ENCODE measurements around the gene NDRG3. TPM values are rescaled to one million over a fixed set of nuclear protein-coding genes. Genes with fewer than 3 reads are reported as not detected.
"Not testable (repeated sequence)": the region's sequence is repeated elsewhere in the genome, so short reads cannot be mapped to it uniquely, and the experiment has no call there.

Gene NDRG3
- polyA plus RNA-seq, 1 donor from 2014 or later = 61.0 TPM

DNA sequence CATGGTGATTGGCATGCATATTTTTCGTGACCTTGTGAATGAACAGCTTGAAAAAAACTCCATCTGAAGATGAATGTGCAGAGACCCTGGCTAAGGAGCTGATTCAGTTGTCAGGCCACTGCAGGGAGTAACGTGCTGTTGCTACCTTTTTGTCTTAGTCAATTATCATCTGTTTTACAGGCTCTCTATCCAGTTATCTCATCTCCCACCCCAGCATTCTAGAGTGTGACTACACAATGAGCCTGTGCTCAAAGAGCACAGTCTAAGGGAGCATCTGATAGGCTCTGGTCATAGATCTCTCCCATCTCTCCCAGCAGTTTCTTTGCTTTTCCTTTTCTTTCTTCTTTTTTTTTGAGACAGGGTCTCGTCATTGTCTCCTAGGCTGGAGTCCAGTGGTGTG lies 45.5 kb downstream of the NDRG3 start:
- Histone ChIP-seq H3K9ac (ENCODE audit: low read length) (no peak overlapping the region), H3K27ac (ENCODE audit: low read length) (no peak overlapping the region), H4K20me1 (ENCODE audit: insufficient read depth) (no peaks in the 10 kb centered on the region), H3K4me2 (ENCODE audit: low read length) (no peak overlapping the region), H3K36me3 (ENCODE audit: insufficient read depth, low read length) (no peaks in the 10 kb centered on the region), H2AFZ (ENCODE audit: low read depth, low read length) (no peak overlapping the region), H3K4me3 (ENCODE audit: low read length) (no peak overlapping the region), H3K9me3 (ENCODE audit: low read length) (no peaks in the 10 kb centered on the region), H3F3A (ENCODE audit: insufficient read depth, low read length, poor library complexity, severe bottlenecking) (no peaks in the 10 kb centered on the region), H3K27me3 (ENCODE audit: insufficient read depth, low read depth, low read length) (no peaks in the 10 kb centered on the region), H3K79me2 (replicated peaks; ENCODE audit: insufficient read depth, low read length) (no peaks in the 10 kb centered on the region), H3K9me2 (ENCODE audit: insufficient read depth, low read length) (no peaks in the 10 kb centered on the region)
- TF ChIP-seq POLR2AphosphoS5 (IDR thresholded peaks at IDR 0.05) = no peak

DNA sequence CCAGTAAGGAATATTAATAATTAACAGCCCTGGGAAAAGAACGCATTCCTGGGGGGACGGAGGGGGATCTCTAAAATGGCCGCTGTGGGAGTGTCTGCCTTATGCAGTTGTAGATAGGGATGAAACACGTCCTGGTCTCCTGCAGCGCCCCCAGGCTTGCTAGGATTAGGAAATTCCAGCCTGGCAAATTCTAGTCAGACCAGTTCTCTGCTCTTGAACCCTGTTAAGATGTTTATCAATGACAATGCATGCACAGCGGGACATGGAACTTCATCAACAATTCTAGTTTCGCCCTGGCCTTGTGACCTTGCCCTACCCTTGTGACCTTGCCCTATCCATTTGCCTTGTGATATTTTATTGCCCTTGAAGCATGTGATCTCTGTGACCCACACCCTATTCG lies 50.4 kb downstream of the NDRG3 start:
- not testable (repeated sequence) for H3K36me3 ChIP-seq (ENCODE audit: insufficient read depth, low read length); H3K79me2 ChIP-seq (replicated peaks; ENCODE audit: insufficient read depth, low read length); H3K27ac ChIP-seq (ENCODE audit: low read length); H3K9me2 ChIP-seq (ENCODE audit: insufficient read depth, low read length); H3K9me3 ChIP-seq (ENCODE audit: low read length); H3F3A ChIP-seq (ENCODE audit: insufficient read depth, low read length, poor library complexity, severe bottlenecking); H2AFZ ChIP-seq (ENCODE audit: low read depth, low read length); H3K27me3 ChIP-seq (ENCODE audit: insufficient read depth, low read depth, low read length); H3K4me2 ChIP-seq (ENCODE audit: low read length); H3K9ac ChIP-seq (ENCODE audit: low read length); H4K20me1 ChIP-seq (ENCODE audit: insufficient read depth); H3K4me3 ChIP-seq (ENCODE audit: low read length)

DNA sequence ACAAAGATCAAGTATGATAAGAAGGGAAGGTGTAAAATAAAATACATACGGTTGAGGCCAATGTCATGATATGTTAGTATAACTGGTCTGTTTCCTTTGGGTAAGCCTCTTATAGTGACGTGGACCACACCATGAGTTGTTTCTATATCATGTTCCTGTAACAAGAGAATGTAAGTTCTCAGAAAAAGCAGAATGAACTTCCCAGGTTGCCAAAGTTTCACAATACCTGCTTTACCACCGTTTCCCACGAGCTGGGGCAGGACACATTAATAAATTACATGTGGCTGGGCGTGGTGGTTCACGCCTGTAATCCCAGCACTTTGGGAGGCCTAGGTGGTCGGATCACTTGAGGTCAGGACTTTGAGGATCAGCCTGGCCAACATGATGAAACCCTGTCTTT lies 57.3 kb downstream of the NDRG3 start:
- H3F3A ChIP-seq (ENCODE audit: insufficient read depth, low read length, poor library complexity, severe bottlenecking) = no peaks in the 10 kb centered on the region
- no peaks in the 10 kb centered on the region for H3K27me3 ChIP-seq (ENCODE audit: insufficient read depth, low read depth, low read length)
- H3K27ac ChIP-seq (ENCODE audit: low read length) = no peak overlapping the region
- H3K9me3 ChIP-seq (ENCODE audit: low read length) = no peaks in the 10 kb centered on the region
- H2AFZ ChIP-seq (ENCODE audit: low read depth, low read length) = no peak overlapping the region
- H3K36me3 ChIP-seq (ENCODE audit: insufficient read depth, low read length) = no peaks in the 10 kb centered on the region
- no peak overlapping the region for H3K4me2 ChIP-seq (ENCODE audit: low read length)
- H3K4me3 ChIP-seq (ENCODE audit: low read length) = no peak overlapping the region
- H3K9ac ChIP-seq (ENCODE audit: low read length) = no peak overlapping the region
- no peak for TF ChIP-seq MXI1 (conservative IDR thresholded peaks at IDR 0.05; ENCODE audit: poor library complexity, severe bottlenecking)
- H3K79me2 ChIP-seq (replicated peaks; ENCODE audit: insufficient read depth, low read length) = no peaks in the 10 kb centered on the region
- H4K20me1 ChIP-seq (ENCODE audit: insufficient read depth) = no peaks in the 10 kb centered on the region
- no peaks in the 10 kb centered on the region for H3K9me2 ChIP-seq (ENCODE audit: insufficient read depth, low read length)

DNA sequence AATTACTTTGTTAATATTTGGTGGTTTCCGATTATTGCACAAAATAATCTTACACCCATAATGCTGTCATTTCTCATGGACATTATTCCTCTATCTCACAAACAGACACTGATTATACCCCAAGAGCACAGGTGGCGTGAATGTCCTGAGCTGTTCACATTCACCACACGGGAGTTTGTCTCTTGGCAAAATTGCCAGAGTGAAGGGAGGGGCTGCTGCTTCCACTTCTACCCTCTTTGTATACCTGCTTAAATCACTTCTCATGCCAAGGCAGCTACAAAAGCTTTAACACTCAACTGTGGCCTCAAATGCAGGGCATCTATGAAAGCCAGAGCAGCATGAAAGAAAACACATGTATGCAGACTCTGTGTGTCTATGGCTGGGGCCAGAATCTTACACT lies 58.0 kb downstream of the NDRG3 start:
- H2AFZ ChIP-seq (ENCODE audit: low read depth, low read length) = no peak overlapping the region
- no peak overlapping the region for H3K9ac ChIP-seq (ENCODE audit: low read length)
- H3K79me2 ChIP-seq (replicated peaks; ENCODE audit: insufficient read depth, low read length) = no peaks in the 10 kb centered on the region
- H3F3A ChIP-seq (ENCODE audit: insufficient read depth, low read length, poor library complexity, severe bottlenecking) = no peaks in the 10 kb centered on the region
- no peak for TF ChIP-seq TAF1 (IDR thresholded peaks at IDR 0.05; ENCODE audit: low read depth)
- TF ChIP-seq, protein P1, sequence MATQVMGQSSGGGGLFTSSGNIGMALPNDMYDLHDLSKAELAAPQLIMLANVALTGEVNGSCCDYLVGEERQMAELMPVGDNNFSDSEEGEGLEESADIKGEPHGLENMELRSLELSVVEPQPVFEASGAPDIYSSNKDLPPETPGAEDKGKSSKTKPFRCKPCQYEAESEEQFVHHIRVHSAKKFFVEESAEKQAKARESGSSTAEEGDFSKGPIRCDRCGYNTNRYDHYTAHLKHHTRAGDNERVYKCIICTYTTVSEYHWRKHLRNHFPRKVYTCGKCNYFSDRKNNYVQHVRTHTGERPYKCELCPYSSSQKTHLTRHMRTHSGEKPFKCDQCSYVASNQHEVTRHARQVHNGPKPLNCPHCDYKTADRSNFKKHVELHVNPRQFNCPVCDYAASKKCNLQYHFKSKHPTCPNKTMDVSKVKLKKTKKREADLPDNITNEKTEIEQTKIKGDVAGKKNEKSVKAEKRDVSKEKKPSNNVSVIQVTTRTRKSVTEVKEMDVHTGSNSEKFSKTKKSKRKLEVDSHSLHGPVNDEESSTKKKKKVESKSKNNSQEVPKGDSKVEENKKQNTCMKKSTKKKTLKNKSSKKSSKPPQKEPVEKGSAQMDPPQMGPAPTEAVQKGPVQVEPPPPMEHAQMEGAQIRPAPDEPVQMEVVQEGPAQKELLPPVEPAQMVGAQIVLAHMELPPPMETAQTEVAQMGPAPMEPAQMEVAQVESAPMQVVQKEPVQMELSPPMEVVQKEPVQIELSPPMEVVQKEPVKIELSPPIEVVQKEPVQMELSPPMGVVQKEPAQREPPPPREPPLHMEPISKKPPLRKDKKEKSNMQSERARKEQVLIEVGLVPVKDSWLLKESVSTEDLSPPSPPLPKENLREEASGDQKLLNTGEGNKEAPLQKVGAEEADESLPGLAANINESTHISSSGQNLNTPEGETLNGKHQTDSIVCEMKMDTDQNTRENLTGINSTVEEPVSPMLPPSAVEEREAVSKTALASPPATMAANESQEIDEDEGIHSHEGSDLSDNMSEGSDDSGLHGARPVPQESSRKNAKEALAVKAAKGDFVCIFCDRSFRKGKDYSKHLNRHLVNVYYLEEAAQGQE (IDR thresholded peaks at IDR 0.05; ENCODE audit: borderline replicate concordance) = no peak
- TF ChIP-seq SMC3 (conservative IDR thresholded peaks at IDR 0.05; ENCODE audit: poor library complexity) = no peak
- TF ChIP-seq, protein P2, sequence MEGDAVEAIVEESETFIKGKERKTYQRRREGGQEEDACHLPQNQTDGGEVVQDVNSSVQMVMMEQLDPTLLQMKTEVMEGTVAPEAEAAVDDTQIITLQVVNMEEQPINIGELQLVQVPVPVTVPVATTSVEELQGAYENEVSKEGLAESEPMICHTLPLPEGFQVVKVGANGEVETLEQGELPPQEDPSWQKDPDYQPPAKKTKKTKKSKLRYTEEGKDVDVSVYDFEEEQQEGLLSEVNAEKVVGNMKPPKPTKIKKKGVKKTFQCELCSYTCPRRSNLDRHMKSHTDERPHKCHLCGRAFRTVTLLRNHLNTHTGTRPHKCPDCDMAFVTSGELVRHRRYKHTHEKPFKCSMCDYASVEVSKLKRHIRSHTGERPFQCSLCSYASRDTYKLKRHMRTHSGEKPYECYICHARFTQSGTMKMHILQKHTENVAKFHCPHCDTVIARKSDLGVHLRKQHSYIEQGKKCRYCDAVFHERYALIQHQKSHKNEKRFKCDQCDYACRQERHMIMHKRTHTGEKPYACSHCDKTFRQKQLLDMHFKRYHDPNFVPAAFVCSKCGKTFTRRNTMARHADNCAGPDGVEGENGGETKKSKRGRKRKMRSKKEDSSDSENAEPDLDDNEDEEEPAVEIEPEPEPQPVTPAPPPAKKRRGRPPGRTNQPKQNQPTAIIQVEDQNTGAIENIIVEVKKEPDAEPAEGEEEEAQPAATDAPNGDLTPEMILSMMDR (IDR thresholded peaks at IDR 0.05; ENCODE audit: poor library complexity, severe bottlenecking) = no peak
- no peak for TF ChIP-seq EP300 (conservative IDR thresholded peaks at IDR 0.05; ENCODE audit: poor library complexity, severe bottlenecking)
- no peak for TF ChIP-seq EZH2 (IDR thresholded peaks at IDR 0.05; ENCODE audit: borderline replicate concordance, insufficient read depth, low read length, poor library complexity, severe bottlenecking)
- no peak for TF ChIP-seq POLR2AphosphoS5 (IDR thresholded peaks at IDR 0.05)
- TF ChIP-seq MXI1 (conservative IDR thresholded peaks at IDR 0.05; ENCODE audit: poor library complexity, severe bottlenecking) = no peak
- TF ChIP-seq RAD21 (conservative IDR thresholded peaks at IDR 0.05) = no peak
- no peaks in the 10 kb centered on the region for H4K20me1 ChIP-seq (ENCODE audit: insufficient read depth)
- no peaks in the 10 kb centered on the region for H3K9me3 ChIP-seq (ENCODE audit: low read length)
- H3K4me2 ChIP-seq (ENCODE audit: low read length) = no peak overlapping the region
- no peaks in the 10 kb centered on the region for H3K36me3 ChIP-seq (ENCODE audit: insufficient read depth, low read length)
- H3K27ac ChIP-seq (ENCODE audit: low read length) = no peak overlapping the region
- no peak overlapping the region for H3K4me3 ChIP-seq (ENCODE audit: low read length)
- H3K9me2 ChIP-seq (ENCODE audit: insufficient read depth, low read length) = no peaks in the 10 kb centered on the region
- no peaks in the 10 kb centered on the region for H3K27me3 ChIP-seq (ENCODE audit: insufficient read depth, low read depth, low read length)
